Measurements from ENCODE around the gene PCYT1A. TPM values are rescaled to one million over a fixed set of nuclear protein-coding genes. Genes with fewer than 3 reads are reported as not detected.

Gene PCYT1A
- total RNA-seq, 1 experiment from 2014 or later, result 64.5 TPM

DNA sequence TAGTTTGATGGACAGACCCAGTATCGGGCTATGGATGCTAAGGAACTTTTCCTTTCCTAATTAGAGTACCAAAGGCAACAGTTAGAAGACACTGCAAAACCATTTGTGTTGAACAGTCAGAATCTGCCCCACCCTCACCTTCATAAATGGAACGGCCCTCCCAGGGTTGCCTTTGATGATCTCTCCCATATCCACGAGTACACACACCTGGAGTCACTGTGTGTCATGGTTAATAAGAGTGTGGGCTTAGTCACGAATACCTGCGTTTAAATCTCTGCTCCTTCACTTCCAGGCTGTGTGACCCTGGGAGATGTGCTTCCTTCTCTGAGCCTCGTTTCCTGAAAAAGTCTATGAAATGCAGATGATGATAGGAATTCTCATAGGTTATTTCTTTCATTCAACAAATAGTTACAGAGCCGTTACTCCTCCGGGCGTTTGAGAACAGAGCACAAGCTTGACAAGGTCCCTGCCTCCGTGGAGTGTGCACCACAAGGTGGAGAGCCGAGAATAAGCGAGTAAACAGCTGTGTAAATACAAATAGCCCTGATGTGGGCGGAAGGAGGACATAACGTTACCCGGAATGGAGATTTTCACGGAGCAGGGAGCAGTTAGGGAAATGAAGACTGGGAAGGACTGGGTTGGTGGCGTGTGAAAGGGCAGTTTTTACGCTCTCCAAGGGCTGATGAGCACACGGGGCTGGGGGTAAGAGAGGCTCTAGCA lies 64.5 kb downstream of the PCYT1A start:
- H3K4me3 Mint-ChIP-seq (ENCODE audit: unreplicated experiment), result no peak overlapping the region
- H3K36me3 Mint-ChIP-seq (ENCODE audit: insufficient read depth, unreplicated experiment), result no peaks in the 10 kb centered on the region
- ChIA-PET POLR2A (no interaction called here), CTCF (no interaction called here)
- no TSS peak for BruUV-seq (replicated peaks)
- no peak for DNase-seq (ENCODE audit: unreplicated experiment)
- H3K27ac Mint-ChIP-seq (ENCODE audit: low read depth, unreplicated experiment), result no peak overlapping the region
- H3K27me3 Mint-ChIP-seq (ENCODE audit: insufficient read depth, unreplicated experiment), result no peaks in the 10 kb centered on the region
- TF ChIP-seq, protein P1, sequence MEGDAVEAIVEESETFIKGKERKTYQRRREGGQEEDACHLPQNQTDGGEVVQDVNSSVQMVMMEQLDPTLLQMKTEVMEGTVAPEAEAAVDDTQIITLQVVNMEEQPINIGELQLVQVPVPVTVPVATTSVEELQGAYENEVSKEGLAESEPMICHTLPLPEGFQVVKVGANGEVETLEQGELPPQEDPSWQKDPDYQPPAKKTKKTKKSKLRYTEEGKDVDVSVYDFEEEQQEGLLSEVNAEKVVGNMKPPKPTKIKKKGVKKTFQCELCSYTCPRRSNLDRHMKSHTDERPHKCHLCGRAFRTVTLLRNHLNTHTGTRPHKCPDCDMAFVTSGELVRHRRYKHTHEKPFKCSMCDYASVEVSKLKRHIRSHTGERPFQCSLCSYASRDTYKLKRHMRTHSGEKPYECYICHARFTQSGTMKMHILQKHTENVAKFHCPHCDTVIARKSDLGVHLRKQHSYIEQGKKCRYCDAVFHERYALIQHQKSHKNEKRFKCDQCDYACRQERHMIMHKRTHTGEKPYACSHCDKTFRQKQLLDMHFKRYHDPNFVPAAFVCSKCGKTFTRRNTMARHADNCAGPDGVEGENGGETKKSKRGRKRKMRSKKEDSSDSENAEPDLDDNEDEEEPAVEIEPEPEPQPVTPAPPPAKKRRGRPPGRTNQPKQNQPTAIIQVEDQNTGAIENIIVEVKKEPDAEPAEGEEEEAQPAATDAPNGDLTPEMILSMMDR (IDR thresholded peaks at IDR 0.05; ENCODE audit: unreplicated experiment), result no peak
- no peaks in the 10 kb centered on the region for H3K9me3 Mint-ChIP-seq (ENCODE audit: unreplicated experiment)
- H3K4me1 Mint-ChIP-seq (ENCODE audit: insufficient read depth, unreplicated experiment), result peaks cover 7% of the 10 kb centered on the region
- intact Hi-C loops (cut with micrococcal nuclease), result no loop called here

GRCh38 chr3:196220991-196221390 lies 66.5 kb downstream of the PCYT1A start:
- no peak for DNase-seq (ENCODE audit: unreplicated experiment)
- no peaks in the 10 kb centered on the region for H3K36me3 Mint-ChIP-seq (ENCODE audit: insufficient read depth, unreplicated experiment)
- no TSS peak for BruUV-seq (replicated peaks)
- POLR2A ChIA-PET, result interaction anchor here (0.6 kb wide), 1 partner anchor 43 kb away, joined by 3 read pairs; no protein-coding TSS in a partner anchor
- H3K27me3 Mint-ChIP-seq (ENCODE audit: insufficient read depth, unreplicated experiment), result peaks cover 11% of the 10 kb centered on the region
- H3K4me3 Mint-ChIP-seq (ENCODE audit: unreplicated experiment), result no peak overlapping the region
- TF ChIP-seq, protein P1 (IDR thresholded peaks at IDR 0.05; ENCODE audit: unreplicated experiment), result no peak
- no peaks in the 10 kb centered on the region for H3K9me3 Mint-ChIP-seq (ENCODE audit: unreplicated experiment)
- H3K4me1 Mint-ChIP-seq (ENCODE audit: insufficient read depth, unreplicated experiment), result peaks cover 7% of the 10 kb centered on the region
- intact Hi-C loops (cut with micrococcal nuclease), result no loop called here
- H3K27ac Mint-ChIP-seq (ENCODE audit: low read depth, unreplicated experiment), result no peak overlapping the region
- CTCF ChIA-PET, result interaction anchor here (0.6 to 1.7 kb wide), 3 partner anchors 14 to 470 kb away, joined by 3 to 4 read pairs (median 3); no protein-coding TSS in a partner anchor

- H3K36me3 Mint-ChIP-seq (ENCODE audit: insufficient read depth, unreplicated experiment), result no peaks in the 10 kb centered on the region
- ChIA-PET POLR2A (interaction anchor here (0.6 kb wide), 1 partner anchor 43 kb away, joined by 3 read pairs; no protein-coding TSS in a partner anchor), CTCF (interaction anchor here (0.6 to 1.7 kb wide), 3 partner anchors 24 to 470 kb away, joined by 3 to 6 read pairs (median 4); no protein-coding TSS in a partner anchor)
- H3K27me3 Mint-ChIP-seq (ENCODE audit: insufficient read depth, unreplicated experiment), result peaks cover 11% of the 10 kb centered on the region
- intact Hi-C loops (cut with micrococcal nuclease), result no loop called here
- no peak for DNase-seq (ENCODE audit: unreplicated experiment)
- H3K4me1 Mint-ChIP-seq (ENCODE audit: insufficient read depth, unreplicated experiment), result peaks cover 7% of the 10 kb centered on the region
- TF ChIP-seq, protein P1 (IDR thresholded peaks at IDR 0.05; ENCODE audit: unreplicated experiment), result no peak
- no TSS peak for BruUV-seq (replicated peaks)
- H3K4me3 Mint-ChIP-seq (ENCODE audit: unreplicated experiment), result no peak overlapping the region
- H3K9me3 Mint-ChIP-seq (ENCODE audit: unreplicated experiment), result no peaks in the 10 kb centered on the region
- H3K27ac Mint-ChIP-seq (ENCODE audit: low read depth, unreplicated experiment), result no peak overlapping the region
Measured at GRCh38 chr3:196220587-196220986, 66.9 kb downstream of the PCYT1A start.

DNA sequence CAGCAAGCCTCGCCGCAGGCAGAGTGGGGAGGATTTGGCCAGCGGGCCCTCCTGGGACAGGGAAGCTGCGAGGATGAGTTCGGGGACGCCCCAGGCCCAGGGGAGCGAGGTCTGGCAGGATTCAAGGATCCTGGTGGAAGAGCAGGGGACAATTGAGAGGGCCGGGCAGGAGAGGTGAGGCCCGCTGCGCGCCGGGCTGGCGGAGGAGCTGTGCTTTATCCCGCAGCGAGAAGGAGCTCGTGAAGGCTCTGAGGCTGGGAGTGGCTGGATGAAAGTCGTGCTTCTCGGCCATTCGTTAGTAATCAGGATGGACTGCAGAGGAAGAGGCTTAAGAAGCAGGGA lies 67.6 kb downstream of the PCYT1A start:
- Mint-ChIP-seq H3K27ac (ENCODE audit: low read depth, unreplicated experiment) (no peak overlapping the region), H3K4me3 (ENCODE audit: unreplicated experiment) (no peak overlapping the region), H3K27me3 (ENCODE audit: insufficient read depth, unreplicated experiment) (peaks cover 11% of the 10 kb centered on the region), H3K9me3 (ENCODE audit: unreplicated experiment) (no peaks in the 10 kb centered on the region), H3K36me3 (ENCODE audit: insufficient read depth, unreplicated experiment) (no peaks in the 10 kb centered on the region), H3K4me1 (ENCODE audit: insufficient read depth, unreplicated experiment) (peaks cover 7% of the 10 kb centered on the region)
- ChIA-PET CTCF (interaction anchor here (0.6 to 1.7 kb wide), 2 partner anchors 23 to 82 kb away, joined by 4 to 6 read pairs; no protein-coding TSS in a partner anchor), POLR2A (interaction anchor here (0.6 kb wide), 1 partner anchor 19 kb away, joined by 3 read pairs; no protein-coding TSS in a partner anchor)
- BruUV-seq (replicated peaks), result no TSS peak
- TF ChIP-seq, protein P1 (IDR thresholded peaks at IDR 0.05; ENCODE audit: unreplicated experiment), result no peak
- intact Hi-C loops (cut with micrococcal nuclease), result no loop called here
- no peak for DNase-seq (ENCODE audit: unreplicated experiment)

Data from MCF 10A (cell line).